Trophoblast cell (in vitro differentiated cells and primary cell): ENCODE measurements around the gene IFRD2.

Experiments
- DNase-seq, 2 donors: peaks; one replicate each; pipeline ENCODE4 v3.0.0-alpha.2; 2016
- H2AFZ ChIP-seq: 2 replicates; pipeline ENCODE4 v1.6.1; 2013; ENCODE audit warnings: low read length, moderate library complexity, mild to moderate bottlenecking; ENCODE audit not compliant: insufficient read depth, poor library complexity
- H2AK5ac ChIP-seq: 2 replicates; pipeline ENCODE4 v1.6.1; 2013; ENCODE audit warnings: mild to moderate bottlenecking, low read length
- H2BK120ac ChIP-seq: 2 replicates; pipeline ENCODE4 v1.6.1; 2013; ENCODE audit warnings: low read length, mild to moderate bottlenecking, moderate library complexity; ENCODE audit not compliant: insufficient read depth, poor library complexity
- H2BK12ac ChIP-seq: 2 replicates; pipeline ENCODE4 v1.6.1; 2013; ENCODE audit warnings: mild to moderate bottlenecking, low read length, moderate library complexity
- H2BK5ac ChIP-seq: 2 replicates; pipeline ENCODE4 v1.6.1; 2013; ENCODE audit warnings: low read length, low read depth, moderate library complexity, mild to moderate bottlenecking; ENCODE audit not compliant: poor library complexity
- H3K14ac ChIP-seq: 2 replicates; pipeline ENCODE4 v1.6.1; 2013; ENCODE audit warnings: mild to moderate bottlenecking, low read length
- H3K18ac ChIP-seq: 2 replicates; pipeline ENCODE4 v1.6.1; 2013; ENCODE audit warnings: mild to moderate bottlenecking, low read length
- H3K23ac ChIP-seq: 2 replicates; pipeline ENCODE4 v1.6.1; 2013; ENCODE audit warnings: low read length
- H3K27ac ChIP-seq: 2 replicates; pipeline ENCODE4 v1.5.1; 2013; ENCODE audit warnings: low read depth, mild to moderate bottlenecking, inconsistent platforms, low read length, moderate library complexity
- H3K27me3 ChIP-seq: 2 replicates; pipeline ENCODE4 v1.6.1; 2013; ENCODE audit warnings: inconsistent platforms, mild to moderate bottlenecking, low read length, moderate library complexity; ENCODE audit not compliant: insufficient read depth
- H3K36me3 ChIP-seq, 2 experiments: 1 replicate in 1 of 2; 2 replicates in 1 of 2; pipeline ENCODE4 v1.6.1; 2013; ENCODE audit warnings: low read length in 2 of 2, mild to moderate bottlenecking in 2 of 2, moderate library complexity in 1 of 2; ENCODE audit not compliant: insufficient read depth in 2 of 2, control insufficient read depth in 1 of 2
- H3K4ac ChIP-seq: 2 replicates; pipeline ENCODE4 v1.6.1; 2013; ENCODE audit warnings: low read depth, mild to moderate bottlenecking, low read length, moderate library complexity
- H3K4me1 ChIP-seq, 2 experiments: 1 replicate in 1 of 2; 2 replicates in 1 of 2; pipeline ENCODE4 v1.6.1; 2013; ENCODE audit warnings: low read length in 2 of 2, mild to moderate bottlenecking in 2 of 2, moderate library complexity in 1 of 2; ENCODE audit not compliant: insufficient read depth in 2 of 2, control insufficient read depth in 1 of 2
- H3K4me2 ChIP-seq: 2 replicates; pipeline ENCODE4 v1.6.1; 2013; ENCODE audit warnings: inconsistent platforms, mild to moderate bottlenecking, low read length, moderate library complexity
- H3K4me3 ChIP-seq: 2 replicates; pipeline ENCODE4 v1.5.1; 2013; ENCODE audit warnings: mild to moderate bottlenecking, low read depth, low read length, inconsistent platforms
- H3K79me1 ChIP-seq: one replicate; pipeline ENCODE4 v1.6.1; 2013; ENCODE audit warnings: low read length
- H3K79me2 ChIP-seq: 2 replicates; pipeline ENCODE4 v1.6.1; 2013; ENCODE audit warnings: low read length, mild to moderate bottlenecking; ENCODE audit not compliant: control insufficient read depth, insufficient read depth, poor library complexity
- H3K9ac ChIP-seq: 2 replicates; pipeline ENCODE4 v1.6.1; 2013; ENCODE audit warnings: mild to moderate bottlenecking, low read length
- H3K9me3 ChIP-seq: 2 replicates; pipeline ENCODE4 v1.6.1; 2013; ENCODE audit warnings: low read depth, mild to moderate bottlenecking, control low read depth, inconsistent platforms, low read length; ENCODE audit not compliant: insufficient read depth
- H4K12ac ChIP-seq: 2 replicates; pipeline ENCODE4 v1.6.1; 2013; ENCODE audit warnings: low read depth, mild to moderate bottlenecking, low read length, moderate library complexity
- H4K8ac ChIP-seq: 2 replicates; pipeline ENCODE4 v1.6.1; 2013; ENCODE audit warnings: low read depth, mild to moderate bottlenecking, low read length, moderate library complexity
- H4K91ac ChIP-seq: one replicate; pipeline ENCODE4 v1.6.1; 2013; ENCODE audit warnings: low read depth, mild to moderate bottlenecking, low read length, moderate library complexity
- WGBS: extraction: QIAGEN DNeasy Blood & Tissue Kit; methylation state at CpG from one replicate; pipeline ENCODE4 v1.1.7; 2013; ENCODE audit warnings: missing lambda C conversion rate; ENCODE audit not compliant: insufficient read length, insufficient coverage; ENCODE audit errors: extremely low coverage; 5-methylcytosine and 5-hydroxymethylcytosine counted together

The IFRD2 gene

DNA sequence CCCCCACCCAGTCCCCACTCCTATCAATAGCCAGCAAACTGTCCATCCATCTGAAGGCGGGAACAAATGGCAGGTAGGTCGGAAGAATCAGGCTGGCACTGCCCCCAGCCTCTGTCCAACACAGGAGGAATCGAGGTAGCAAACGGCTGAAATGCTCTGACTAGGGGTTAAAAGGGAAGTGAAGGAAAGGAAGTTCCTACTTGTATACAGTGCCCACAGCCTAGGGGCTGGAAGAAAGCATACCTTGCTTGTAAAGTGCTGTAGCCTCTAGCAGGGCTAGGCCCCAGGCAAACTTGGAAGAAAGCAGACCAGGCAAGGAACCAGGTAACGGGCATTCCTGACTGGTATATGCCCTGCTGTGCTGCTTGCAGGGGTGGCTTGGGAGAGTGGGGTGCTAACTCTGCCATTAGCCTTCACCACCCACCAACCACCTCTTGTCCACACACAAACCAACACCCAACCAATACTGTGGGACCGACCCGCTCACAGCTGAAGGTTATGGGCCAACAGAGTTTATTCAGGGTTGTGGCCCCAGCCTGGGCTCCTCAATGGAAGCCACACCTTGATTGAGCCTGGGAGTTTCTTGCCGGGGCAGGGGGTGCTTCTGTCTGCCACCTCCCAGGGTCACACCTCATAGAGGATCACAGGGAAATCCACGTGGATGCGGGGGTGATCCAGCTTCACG lies 33.4 kb upstream of the IFRD2 start:
- Histone ChIP-seq H3K18ac (no peak overlapping the region), H3K9me3 (peaks cover 1% of the 10 kb centered on the region), H3K4ac (no peak overlapping the region), H3K4me2 (no peak overlapping the region), H2BK12ac (no peak overlapping the region), H3K14ac (no peak overlapping the region), H3K27me3 (no peaks in the 10 kb centered on the region), H2BK5ac (no peak overlapping the region), H3K79me2 (peaks cover 15% of the 10 kb centered on the region), H2BK120ac (no peak overlapping the region), H3K27ac (no peak overlapping the region), H3K9ac (no peak overlapping the region), H4K8ac (no peak overlapping the region), H2AK5ac (no peak overlapping the region), H3K23ac (no peak overlapping the region), H3K36me3 (peaks cover 28 to 30% of the 10 kb centered on the region in 2 experiments), H3K4me3 (no peak overlapping the region), H3K79me1 (peaks cover 19% of the 10 kb centered on the region), H3K4me1 (peaks cover 14 to 18% of the 10 kb centered on the region in 2 experiments), H2AFZ (no peak overlapping the region), H4K91ac (no peak overlapping the region), H4K12ac (no peak overlapping the region)
- no CpG with 5 or more reads among the region's 11 CpGs for WGBS
- DNase-seq = no peak

DNA sequence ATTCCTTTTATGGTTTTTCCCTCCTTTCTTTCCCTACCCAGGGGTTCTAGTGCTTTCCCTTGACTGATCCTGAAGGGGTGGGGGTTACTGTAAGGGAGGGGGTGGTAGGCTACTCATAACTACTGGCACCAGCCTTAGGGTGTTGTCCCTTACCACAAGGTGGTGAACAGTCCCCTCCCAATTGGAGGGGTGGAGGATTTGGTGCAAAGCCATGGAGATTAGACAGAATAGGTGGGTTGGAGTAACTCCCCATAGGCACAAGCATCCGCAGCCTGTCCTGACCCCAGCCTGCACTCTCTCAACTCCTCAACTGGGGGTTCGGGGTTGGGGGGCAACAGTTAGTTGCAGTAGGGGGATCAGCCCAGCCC lies 32.9 kb upstream of the IFRD2 start:
- no peak overlapping the region for H3K4me3 ChIP-seq
- no peak overlapping the region for H3K14ac ChIP-seq
- H3K9me3 ChIP-seq = peaks cover 1% of the 10 kb centered on the region
- no CpG with 5 or more reads among the region's 2 CpGs for WGBS
- no peak overlapping the region for H3K9ac ChIP-seq
- H3K23ac ChIP-seq = no peak overlapping the region
- no peak overlapping the region for H3K27ac ChIP-seq
- no peak overlapping the region for H2AK5ac ChIP-seq
- no peak overlapping the region for H4K8ac ChIP-seq
- H3K79me2 ChIP-seq = peaks cover 19% of the 10 kb centered on the region
- H2AFZ ChIP-seq = no peak overlapping the region
- peaks cover 19 to 22% of the 10 kb centered on the region in 2 experiments for H3K4me1 ChIP-seq
- no peak overlapping the region for H2BK120ac ChIP-seq
- H2BK12ac ChIP-seq = no peak overlapping the region
- H3K79me1 ChIP-seq = peaks cover 19% of the 10 kb centered on the region
- no peak overlapping the region for H3K18ac ChIP-seq
- H4K12ac ChIP-seq = no peak overlapping the region
- no peak overlapping the region for H4K91ac ChIP-seq
- no peak for DNase-seq
- H3K4ac ChIP-seq = no peak overlapping the region
- no peak overlapping the region for H2BK5ac ChIP-seq
- peaks cover 23 to 25% of the 10 kb centered on the region in 2 experiments for H3K36me3 ChIP-seq
- H3K27me3 ChIP-seq = no peaks in the 10 kb centered on the region
- H3K4me2 ChIP-seq = no peak overlapping the region

DNA sequence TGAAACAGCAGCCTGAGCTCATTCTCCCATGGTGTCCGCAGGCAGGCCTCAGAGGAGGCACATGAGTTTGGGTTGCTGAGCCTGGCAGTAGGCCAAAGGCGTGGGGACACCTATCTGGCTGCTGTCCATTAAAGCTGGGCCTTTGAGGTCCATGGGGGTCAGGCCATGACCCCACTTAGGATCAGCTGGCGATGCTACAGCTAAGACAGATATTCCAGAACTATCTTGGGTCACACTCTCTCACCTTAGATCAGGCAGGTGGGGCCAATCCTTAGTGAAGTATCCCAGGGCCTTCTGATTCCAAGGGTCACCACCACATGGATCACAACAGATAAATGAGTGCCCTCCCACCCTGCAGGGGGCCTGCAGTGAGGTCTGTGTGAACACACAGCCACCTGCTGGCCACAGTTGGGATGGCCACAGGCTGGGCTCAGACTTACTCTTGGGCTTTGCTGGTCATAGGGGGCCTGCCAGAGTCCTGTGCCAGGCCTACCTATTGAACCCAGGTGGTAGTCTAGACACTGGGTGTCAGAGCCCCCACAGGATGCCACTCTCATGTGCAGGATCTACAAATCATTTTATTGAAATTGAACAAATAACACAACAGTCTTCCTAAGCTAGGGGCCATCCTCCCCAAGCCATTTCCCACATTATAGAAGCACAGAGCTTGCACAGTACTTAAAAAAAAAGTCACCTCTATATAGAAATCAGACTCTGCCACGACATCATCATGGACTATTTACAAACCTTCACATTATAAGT lies 32.3 kb upstream of the IFRD2 start:
- peaks cover 19% of the 10 kb centered on the region for H3K79me2 ChIP-seq
- H3K4ac ChIP-seq = no peak overlapping the region
- no peak overlapping the region for H2AFZ ChIP-seq
- no peak overlapping the region for H3K9ac ChIP-seq
- H2AK5ac ChIP-seq = peak overlapping the region; percentile 14
- no peak overlapping the region for H3K23ac ChIP-seq
- WGBS = no CpG with 5 or more reads among the region's 4 CpGs
- no peak overlapping the region for H3K4me3 ChIP-seq
- H3K9me3 ChIP-seq = peaks cover 1% of the 10 kb centered on the region
- H3K36me3 ChIP-seq = peaks cover 23 to 24% of the 10 kb centered on the region in 2 experiments
- no peak overlapping the region for H3K14ac ChIP-seq
- no peak overlapping the region for H2BK12ac ChIP-seq
- H3K18ac ChIP-seq = no peak overlapping the region
- H4K12ac ChIP-seq = no peak overlapping the region
- DNase-seq = peak; percentile 67 to 81
- no peak overlapping the region for H2BK120ac ChIP-seq
- H4K8ac ChIP-seq = no peak overlapping the region
- no peak overlapping the region for H4K91ac ChIP-seq
- H3K4me1 ChIP-seq = peaks cover 22 to 27% of the 10 kb centered on the region in 2 experiments
- H3K79me1 ChIP-seq = peaks cover 19% of the 10 kb centered on the region
- no peak overlapping the region for H3K4me2 ChIP-seq
- H3K27me3 ChIP-seq = no peaks in the 10 kb centered on the region
- no peak overlapping the region for H2BK5ac ChIP-seq
- H3K27ac ChIP-seq = no peak overlapping the region

DNA sequence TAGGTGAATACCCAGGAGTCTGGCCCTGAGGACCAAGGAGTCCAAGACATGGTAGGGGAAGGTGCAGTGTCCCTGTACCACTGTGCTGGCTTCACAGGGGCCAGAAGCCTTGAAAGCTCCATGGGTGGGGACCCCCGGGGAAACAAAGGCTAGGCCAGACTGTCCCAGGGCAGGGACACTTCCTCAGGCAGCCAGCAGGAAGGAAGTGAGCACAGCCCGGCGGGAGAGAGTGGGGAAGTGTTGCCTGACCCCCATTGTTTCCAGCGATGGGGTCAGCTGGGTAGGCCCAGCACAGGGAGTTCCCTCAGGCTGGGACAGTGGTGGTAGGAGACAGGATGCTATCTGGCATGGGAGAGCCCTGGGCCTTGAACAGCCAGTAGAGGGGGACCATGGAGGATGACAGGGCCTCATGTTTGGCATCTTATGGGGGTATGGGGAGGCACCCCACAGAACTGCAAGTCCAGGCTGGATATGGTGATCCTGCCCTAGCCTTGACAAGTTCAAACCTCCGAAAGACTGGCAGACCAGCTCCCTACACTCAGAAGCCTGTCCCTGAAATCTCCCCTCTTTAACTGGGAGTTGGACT lies 31.5 kb upstream of the IFRD2 start:
- WGBS = no CpG with 5 or more reads among the region's 5 CpGs
- no peak overlapping the region for H2BK5ac ChIP-seq
- no peak overlapping the region for H3K18ac ChIP-seq
- H3K23ac ChIP-seq = no peak overlapping the region
- no peak overlapping the region for H3K4me3 ChIP-seq
- no peak overlapping the region for H2BK120ac ChIP-seq
- H3K9me3 ChIP-seq = peaks cover 1% of the 10 kb centered on the region
- H4K8ac ChIP-seq = no peak overlapping the region
- H3K4me1 ChIP-seq = peaks cover 24 to 27% of the 10 kb centered on the region in 2 experiments
- H3K79me1 ChIP-seq = peaks cover 19% of the 10 kb centered on the region
- H2AK5ac ChIP-seq = no peak overlapping the region
- no peaks in the 10 kb centered on the region for H3K27me3 ChIP-seq
- no peak overlapping the region for H3K4ac ChIP-seq
- H2AFZ ChIP-seq = no peak overlapping the region
- DNase-seq = no peak
- peaks cover 25 to 26% of the 10 kb centered on the region in 2 experiments for H3K36me3 ChIP-seq
- H4K12ac ChIP-seq = no peak overlapping the region
- H2BK12ac ChIP-seq = no peak overlapping the region
- no peak overlapping the region for H4K91ac ChIP-seq
- H3K79me2 ChIP-seq = peaks cover 19% of the 10 kb centered on the region
- no peak overlapping the region for H3K27ac ChIP-seq
- H3K4me2 ChIP-seq = no peak overlapping the region
- no peak overlapping the region for H3K14ac ChIP-seq
- H3K9ac ChIP-seq = no peak overlapping the region
